DMS79 treated with DMSO at 0.1 percent for 48 hours (cell line): ENCODE results near the gene CELA3A.
"Not testable (repeated sequence)": the region's sequence is repeated elsewhere in the genome, so short reads cannot be mapped to it uniquely, and the experiment has no call there.

Experiments used
- DNase-seq: peaks from one replicate; lab custom pipeline; 2025; lab: John Stamatoyannopoulos, UW

CELA3A gene

DNA sequence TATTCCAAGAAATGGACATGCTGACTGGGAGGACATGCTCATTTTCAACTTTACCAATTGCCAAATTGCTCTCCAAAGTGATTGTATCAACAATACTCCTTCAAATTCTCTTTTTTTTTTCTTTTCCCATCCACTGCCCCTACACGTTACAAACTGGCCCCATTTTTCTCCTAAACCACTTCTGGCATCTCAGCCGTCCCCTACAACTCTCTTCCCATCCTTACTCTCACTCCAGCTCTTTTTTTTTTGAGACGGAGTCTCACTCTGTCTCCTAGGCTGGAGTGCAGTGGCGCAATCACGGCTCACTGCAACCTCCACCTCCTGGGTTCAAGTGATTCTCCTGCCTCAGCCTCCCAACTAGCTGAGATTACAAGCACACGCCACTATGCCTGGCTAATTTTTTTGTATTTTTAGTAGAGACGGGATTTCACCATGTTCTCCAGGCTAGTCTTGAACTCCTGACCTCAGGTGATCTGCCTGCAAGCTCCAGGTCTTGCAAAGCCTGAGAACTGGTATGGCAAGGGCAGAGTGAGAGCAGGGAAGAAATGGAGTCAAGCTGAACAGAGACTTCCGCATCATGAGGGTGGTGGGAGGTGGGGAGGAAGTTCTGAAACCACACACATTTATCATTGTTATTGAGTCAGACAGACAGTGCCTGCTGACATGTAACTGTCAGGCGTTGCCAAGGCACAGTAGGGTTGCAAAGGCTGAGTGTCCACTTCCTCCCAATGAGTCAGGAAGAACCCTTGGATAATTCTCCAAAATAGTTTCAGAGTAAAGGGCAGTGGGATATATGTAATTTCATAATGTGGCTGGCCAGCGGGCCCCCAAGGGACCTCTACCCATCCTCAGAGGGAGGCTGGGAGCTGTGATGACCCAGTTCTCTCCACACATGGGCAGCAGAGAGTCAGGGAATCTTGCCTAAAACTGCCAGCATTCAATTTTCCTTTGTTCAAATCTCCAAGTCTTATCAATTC, 17.4 kb downstream of the CELA3A start:
- DNase-seq = no peak

DNA sequence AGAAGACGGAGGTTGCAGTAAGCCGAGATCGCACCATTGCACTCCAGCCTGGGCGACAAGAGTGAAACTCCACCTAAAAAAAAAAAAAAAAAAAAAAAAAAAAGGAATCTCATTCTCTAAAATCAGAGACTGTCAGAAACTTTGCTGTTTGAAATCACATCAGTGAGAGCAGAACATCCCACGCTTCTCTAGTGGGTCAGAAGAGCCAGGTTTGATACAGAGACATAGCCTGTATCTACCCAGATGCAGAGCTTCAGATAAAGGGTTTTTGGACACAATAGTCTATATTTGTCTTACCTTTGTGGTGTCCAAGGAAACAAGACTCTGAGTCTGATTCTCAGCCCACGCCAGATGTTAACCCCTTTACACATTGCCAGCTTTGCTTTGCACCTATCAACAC, 19.6 kb downstream of the CELA3A start:
- no peak for DNase-seq

DNA sequence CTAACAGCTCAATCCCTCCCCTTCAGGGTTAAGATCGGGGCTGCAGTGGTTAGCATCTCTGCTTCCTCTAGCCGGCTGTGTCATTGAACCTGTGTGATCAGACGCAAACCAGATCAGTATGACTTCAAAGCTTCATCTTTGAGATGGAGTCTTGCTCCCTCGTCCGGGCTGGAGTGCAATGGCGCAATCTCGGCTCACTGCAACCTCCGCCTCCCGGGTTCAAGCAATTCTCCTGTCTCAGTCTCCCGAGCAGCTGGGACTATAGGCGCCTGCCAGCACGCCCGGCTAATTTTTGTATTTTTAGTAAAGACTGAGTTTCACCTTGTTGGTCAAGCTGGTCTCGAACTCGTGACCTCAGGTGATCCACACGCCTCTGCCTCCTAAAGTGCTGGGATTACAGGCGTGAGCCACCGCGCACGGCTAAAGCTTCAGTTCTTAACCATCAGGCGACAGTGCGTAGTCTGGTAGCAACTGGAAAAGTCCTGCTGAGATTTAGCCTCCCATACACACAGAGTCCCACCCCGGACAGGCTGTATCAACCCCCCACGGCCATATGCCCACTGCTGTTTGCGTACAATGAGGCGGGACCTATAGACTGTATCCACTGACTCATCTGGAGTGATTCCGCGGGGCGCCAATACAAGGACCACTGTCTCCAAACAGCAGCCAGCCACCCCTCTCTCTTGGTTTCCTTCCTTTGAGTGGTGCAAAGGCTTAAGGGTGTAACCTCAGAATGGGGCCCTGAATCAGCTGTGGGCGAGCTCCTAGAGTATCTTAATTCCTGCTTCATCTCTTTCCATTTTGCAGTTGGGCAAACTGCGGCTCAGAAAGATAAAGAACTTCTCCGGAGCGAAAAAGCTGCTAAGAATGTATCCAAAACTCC, 23.3 kb downstream of the CELA3A start:
- peak; percentile 96 for DNase-seq

DNA sequence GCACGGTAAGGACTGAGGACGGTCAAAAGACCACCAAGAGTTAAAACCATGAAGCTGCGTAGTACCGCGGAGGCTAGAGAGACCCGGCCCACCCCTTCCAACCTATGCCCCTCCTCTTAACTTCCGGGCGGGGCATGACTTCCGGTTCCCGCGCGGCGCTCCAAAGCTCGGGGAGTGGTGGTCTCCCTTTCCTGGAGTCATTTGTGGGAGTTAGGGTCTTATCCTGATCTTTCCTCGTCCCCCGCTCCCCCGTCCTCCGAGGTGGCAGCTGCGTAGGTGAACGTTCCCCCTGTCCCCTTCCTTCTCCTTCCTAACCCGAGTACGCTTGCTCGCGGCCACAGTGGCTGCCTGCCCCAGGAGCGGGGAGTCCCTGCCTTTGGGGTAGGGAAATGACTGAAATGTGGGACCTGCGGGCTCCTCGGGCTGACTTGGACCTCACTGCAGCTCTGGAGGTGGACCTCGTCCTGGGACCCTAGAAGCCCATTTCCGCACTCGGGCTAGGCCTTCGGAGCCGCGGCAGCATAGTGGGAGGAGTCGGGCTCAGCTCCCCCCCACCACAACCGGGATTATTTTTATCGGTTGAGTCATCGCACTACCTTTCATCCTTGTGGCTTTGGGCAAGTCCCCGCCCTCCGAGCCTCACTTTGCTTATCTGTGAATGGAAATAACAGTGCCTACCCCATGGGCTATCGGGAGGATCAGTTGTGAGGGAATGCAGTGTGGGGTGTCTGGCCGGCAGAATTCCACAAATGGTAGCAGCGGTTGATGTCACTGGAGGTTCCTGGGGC, 24.1 kb downstream of the CELA3A start:
- DNase-seq = peak; percentile 66

DNA sequence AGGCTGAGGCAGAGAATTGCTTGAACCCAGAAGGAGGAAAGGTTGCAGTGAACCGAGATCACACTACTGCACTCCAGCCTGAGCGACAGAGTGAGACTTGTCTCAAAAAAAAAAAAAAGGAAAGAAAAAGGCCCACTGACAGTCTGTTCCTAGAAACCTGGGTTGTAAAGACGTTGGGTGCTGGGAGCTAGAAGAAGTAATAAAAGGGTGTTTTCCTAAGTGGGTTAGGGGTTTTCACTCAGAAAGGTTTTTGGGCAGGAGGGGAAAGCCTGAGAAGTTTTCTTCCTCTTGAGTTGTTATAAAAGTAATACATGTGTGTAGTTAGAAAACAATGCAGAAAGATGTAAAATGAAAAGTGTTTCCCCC, 25.4 kb downstream of the CELA3A start:
- DNase-seq = no peak

DNA sequence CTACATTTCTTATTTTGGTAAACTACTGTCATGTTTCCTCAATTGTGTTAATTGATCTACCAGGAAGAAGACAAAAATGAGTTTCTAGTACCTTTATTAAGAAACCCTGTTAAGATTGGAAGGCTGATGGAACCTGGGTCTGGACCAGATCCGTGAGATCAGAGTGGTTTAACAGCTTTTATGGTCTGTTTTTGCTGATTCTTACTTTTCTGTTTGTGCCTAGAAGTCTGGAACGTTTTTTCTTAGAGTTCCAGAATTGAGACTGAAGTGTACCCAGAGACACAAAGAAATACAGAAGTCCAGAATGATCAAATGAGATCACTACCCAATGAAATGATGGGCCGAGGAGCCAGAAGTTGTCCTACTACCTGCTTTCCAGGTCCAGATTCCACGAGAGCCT, 28.6 kb downstream of the CELA3A start:
- no peak for DNase-seq

DNA sequence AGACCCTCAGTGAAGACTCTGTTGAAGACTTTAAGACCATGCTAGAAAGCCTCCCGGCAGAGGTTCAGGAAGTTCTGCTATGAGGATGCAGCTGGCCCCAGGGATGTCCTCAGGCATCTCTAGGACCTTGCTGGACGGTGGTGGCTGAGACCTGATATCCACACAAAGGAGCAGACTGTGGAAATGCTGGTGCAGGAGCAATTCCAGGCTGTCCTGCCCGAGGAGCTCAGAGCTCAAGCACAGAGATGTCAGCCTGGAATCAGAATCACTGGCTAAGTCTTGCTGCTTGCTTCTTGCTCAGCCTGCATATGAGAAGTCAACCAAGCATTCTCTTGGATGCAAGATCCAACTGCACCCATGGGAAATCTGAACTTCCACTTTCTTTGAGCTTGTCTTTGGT, 29.0 kb downstream of the CELA3A start:
- no peak for DNase-seq

DNA sequence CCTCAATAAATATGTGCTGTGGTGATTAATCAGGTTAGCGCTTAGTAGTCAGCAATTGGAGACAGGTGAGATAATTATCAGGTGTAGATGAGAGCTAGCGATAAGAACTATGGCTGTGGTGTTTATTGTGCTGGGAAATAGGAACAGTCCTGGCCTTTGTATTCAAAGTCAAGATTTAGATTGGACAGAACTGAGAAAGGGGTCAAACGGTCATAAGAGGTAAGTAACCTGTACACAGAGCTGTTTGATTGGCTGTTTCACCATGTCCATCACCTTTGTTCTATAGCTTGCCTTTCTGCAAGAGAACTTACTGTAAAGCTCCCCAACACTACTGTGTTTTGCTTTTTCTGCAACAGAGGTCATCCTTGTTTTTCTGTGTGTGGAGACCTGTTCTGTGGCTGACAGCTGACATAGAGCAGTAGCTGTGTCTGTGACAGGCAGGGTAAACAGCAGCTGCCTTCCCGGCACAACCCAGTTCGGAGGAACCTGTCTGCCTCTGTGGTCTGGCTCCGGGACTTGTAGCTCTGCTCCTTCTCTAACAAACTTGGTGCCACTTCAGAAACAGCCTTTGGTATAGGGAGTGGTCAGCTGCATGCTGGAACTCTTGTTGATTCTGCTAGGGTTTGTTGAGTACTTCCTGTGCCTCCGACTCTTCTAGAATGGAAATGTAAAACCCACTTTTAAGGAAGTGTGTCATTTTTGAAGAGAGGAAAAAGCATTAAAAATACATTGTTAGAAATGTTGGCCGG, 29.9 kb downstream of the CELA3A start:
- DNase-seq = no peak

DNA sequence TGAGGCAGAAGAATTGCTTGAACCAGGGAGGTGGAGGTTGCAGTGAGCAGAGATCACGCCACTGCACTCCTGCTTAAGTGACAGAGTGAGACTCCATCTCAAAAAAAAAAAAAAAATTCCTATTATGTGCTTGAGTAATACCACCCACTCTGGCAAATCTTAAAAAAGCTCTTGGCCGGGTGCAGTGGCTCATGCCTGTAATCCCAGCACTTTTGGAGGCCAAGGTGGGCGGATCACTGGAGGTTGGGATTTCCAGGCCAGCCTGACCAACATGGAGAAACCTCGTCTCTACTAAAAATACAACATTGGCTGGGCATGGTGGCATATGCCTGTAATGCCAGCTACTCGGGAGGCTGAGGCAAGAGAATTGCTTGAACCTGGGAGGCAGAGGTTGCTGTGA, 33.4 kb downstream of the CELA3A start:
- not testable (repeated sequence) for DNase-seq

DNA sequence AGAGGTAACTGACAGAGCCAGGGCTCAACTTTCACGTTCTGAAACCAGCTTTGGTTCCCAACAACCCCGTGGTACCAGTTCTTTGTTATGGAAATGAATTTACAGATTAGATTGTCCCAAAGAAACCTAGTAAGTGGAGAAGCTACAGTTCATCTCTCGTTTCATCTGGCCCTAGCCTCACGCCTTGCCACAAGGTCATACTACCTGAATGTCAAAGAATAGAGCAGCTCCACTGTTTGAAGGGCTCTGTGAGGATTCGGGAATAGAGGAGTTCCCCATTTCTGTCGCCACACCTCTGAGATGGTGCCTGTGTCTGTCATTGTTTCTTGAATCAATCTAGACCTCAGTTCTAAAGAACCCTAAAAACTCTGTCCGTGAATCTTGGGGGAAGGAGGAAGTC, 36.1 kb downstream of the CELA3A start:
- DNase-seq = no peak

DNA sequence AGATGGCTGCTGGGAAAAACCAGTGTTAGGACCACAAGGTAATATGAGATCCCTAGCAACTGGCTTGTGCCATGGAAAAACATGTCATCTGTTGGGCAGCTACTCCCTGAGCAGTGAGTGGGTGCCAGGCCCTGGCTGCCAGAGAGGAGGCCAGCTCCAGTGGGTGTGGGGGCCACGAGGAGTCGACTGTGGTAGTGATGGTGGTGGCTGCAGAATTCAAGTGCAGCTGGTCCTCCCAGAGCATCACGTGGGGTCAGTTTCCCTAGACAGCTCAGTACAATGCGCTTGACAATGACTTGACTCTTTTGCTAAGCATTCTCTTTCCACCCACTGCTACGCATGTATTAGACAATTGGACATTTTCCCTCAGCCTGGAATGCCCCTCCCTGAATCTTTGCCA, 36.6 kb downstream of the CELA3A start:
- DNase-seq = no peak

DNA sequence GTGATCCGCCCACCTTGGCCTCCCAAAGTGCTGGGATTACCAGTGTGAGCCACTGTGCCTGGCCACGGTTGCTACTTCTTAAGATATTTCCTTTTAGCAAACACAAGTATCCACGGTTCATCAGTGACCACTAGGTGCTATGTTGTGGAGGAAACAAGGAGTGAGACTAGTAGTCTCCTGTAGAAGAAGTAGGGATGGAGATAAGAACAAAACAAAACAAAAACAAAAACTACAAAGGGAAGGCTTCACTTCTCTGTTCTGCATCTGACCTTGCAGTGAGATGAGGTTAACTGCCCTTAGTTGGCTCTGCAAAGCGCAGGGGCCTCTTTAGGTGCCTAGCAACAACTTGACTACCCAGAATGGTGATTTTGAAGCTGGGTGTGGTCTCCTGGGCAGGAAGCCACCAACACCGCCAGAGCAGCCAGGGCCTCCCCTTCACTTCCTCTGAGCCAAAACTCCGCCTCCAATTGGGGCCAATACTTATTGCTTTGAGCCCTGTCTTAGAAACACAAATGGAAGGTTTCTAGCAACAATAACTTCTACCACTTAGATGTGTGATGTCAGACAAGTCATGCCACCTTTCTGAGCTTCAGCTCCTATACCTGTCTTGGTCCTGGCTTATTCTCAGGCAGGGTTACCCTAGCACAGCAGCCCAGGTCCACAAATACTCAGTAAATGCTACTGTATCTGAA, 38.3 kb downstream of the CELA3A start:
- DNase-seq = peak; percentile 99

DNA sequence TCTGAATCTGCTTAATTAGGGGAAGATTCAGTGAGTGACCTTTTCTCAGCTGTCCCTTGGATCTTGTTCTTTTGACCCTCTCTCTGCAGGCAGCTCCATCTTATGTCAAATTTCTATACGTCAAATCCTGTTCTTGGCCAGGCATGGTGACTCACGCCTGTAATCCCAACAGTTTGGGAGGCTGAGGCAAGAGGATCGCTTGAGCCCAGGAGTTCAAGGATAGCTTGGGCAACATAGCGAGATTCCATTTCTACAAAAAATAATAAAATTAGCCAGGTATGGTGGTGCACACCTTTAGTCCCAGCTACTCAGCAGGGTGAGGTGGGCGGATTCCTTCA, 38.8 kb downstream of the CELA3A start:
- no peak for DNase-seq

DNA sequence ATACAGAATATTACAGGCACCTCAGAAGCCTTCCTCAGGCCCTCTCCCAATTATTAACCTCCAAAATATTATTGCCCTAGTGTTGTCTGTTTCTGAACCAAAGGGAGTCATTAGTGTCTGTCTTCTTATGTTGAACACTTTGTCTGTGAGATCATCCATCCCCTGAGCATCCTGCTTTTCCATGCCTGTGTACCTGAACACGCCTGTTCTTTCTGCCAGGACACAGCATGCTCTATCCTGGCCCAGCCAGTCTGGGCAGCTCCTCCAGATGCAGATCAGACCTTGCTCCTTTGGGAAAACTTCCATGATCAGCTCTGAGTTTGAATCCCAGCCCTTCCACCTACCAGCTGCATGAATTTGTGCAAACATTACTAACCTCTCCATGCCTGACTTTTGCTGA, 40.0 kb downstream of the CELA3A start:
- no peak for DNase-seq

DNA sequence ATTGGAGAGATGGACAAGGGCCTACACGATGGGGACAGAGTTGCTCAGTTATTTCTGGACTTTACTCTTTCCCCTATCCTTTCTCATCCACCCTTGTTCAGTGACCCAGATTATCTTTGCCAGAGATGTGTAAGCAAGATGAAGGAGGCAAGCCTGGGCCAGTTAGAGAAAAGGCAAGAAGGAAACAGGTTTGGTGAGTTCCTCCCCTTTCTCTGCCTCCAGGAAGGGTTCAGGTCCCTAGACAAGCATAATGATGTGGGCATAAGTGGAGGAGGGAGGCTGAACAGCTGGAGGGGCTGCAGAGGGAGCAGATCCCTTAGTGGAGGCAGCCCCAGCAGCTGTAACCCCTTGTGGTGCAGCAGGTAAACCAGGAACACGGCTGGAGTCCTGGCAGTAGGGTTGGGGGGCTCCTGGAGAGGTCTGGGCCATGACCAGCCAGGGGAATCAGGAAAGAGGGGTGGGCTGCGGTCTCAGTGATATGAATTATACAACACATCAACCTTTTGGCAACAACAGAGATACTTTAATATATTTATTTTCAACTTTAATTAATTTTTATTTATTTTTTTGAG, 41.8 kb downstream of the CELA3A start:
- peak; percentile 99 for DNase-seq

DNA sequence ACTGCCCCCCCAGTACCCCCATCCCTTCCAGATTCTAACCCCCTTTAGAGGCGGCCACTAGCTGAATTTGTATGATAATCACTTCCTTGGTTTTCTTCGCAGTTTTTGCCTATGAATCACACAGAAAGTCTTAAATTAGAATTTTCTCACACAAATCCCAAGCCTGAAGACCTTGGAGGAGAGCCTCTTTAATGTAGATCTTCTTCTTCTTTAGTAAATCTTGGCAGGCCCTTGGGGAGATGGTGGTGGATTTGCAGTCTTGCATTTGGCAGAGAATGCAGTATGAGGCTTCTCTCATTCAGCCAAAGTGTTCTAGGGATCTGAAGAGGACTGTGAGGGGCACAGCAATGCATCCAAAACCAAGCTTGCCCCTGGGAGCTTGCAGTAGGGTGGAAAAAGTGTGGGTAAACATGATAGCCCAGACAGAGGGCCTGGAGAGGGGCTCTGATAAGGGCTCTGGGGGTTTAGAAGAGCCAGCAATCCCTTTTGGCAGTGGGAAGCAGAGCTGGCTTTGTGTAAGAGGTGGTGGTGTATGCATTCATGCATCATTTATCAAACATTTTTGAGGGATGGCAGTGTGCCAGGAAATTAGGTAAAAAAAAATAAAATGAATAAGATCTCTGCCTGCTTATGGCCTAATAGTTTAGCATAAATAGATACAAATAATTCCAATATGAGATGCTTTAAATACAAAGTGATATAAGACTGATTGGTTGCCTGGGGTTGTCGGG, 43.4 kb downstream of the CELA3A start:
- DNase-seq = peak; percentile 99

DNA sequence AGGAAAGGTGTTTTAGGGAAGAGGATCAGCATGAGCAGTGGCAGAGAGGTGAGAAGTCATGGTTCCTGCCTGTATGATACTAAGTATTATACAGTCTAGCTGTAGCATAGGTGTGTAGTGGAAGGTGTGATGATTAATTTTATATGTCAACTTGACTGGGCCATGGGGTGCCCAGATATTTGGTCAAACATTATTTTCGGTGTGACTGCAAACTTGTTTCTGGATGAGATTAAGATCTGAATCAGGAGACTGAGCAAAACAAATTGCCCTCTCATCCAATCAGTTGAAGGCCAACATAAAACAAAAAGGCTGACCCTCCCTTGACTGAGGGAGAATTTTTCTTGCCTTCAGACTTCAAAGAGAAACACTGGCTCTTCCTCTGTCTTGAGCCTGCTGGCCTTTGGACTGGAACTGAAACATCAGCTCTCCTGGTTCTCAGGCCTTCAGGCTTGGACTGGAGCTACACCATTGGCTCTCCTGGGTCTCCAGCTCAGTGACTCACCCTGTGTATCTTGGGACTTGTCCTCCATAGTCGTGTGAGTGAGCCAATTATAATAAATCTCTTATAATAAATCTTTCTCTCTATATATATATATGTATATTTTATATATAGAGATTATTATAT, 44.3 kb downstream of the CELA3A start:
- no peak for DNase-seq

DNA sequence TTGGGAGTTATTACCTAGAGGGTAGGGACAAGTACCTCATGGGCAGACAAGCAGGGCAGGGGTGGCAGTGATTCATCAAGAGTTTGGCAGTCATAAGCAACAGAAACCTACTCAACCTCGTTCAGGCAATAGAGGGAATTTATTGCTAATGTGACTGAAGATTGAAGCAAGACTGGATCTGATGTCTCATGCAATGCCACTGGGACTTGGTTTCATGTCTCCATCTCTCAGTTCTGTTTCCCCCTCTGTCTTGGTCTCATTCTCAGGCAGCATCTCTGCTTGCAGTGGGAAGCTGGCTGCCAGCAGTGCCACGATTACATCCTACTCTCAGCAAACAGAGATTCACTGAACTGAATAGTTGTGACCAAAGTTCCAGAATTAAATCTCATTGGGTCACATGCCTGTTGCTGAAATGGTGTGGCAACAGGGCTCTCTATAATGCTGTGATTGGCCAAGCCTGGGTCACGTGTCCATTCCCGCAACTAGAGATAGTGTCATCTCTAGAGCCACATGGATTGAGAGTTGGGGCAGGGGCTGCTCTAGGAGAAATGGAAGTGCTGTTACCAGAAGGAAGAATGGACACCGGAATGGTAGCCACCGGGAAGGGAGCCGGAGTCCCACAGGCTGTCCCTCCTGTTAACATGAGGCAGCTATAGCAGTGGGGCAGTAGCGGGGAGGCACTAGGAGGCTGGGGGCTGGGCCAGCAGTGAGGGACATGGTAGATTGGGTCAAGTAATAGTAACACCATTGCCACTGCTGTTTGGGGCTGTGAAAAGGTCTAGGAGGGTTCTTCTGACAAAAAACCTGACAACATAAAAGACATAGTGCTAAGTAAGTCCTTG, 47.1 kb downstream of the CELA3A start:
- peak; percentile 16 for DNase-seq

DNA sequence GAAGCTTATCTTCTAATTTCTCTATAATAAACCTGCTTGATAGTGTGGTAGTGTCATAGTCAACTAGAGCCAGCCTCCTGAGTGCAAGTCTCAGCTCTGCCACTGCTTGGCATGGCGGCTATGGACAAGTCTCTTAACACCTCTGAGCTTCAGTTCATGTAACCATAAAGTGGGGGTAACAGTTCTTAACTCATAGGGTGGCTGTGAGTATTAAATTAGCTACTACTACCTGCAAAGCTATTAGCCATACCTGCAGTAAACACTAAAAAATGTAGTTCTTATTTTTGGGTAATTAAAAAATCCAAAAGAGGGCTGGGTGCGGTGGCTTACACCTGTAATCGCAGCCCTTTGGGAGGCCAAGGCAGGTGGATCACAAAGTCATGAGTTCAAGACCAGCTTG, 48.9 kb downstream of the CELA3A start:
- DNase-seq = no peak
